ENCODE measurements around the gene MAP1LC3A. TPM values are rescaled to one million over a fixed set of nuclear protein-coding genes. Genes with fewer than 3 reads are reported as not detected.

Gene MAP1LC3A
- total RNA-seq, 6 experiments from 2014 or later: 20.2 to 34.6 (median 23.9) TPM

DNA sequence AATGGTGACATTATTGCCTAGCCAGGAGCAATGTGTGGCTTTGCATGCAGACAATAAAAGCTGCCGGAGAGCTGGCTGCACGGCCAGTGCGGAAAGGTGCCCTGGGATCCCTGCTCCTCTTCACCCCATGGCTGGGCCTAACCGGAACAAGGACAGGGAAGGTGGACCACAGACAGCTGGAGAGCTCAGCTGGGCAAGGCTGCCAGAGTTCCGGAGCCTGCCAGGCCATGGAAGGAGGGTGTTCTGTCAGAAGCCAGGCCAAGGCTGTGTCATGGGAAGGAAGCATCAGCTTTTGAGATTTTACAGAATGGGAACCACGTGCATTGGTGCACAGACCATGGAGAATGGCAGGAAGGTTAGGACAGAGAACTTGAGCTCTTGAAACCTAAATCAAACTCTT is 25.0 kb downstream of the MAP1LC3A start:
- Mint-ChIP-seq H3K27ac (no peak overlapping the region), H3K36me3 (ENCODE audit: low read depth) (no peaks in the 10 kb centered on the region), H3K4me1 (ENCODE audit: low read depth) (peaks cover 50% of the 10 kb centered on the region), H3K4me3 (no peak overlapping the region), H3K9me3 (no peaks in the 10 kb centered on the region), H3K27me3 (ENCODE audit: insufficient read depth) (no peaks in the 10 kb centered on the region)
- TF ChIP-seq, protein P1, sequence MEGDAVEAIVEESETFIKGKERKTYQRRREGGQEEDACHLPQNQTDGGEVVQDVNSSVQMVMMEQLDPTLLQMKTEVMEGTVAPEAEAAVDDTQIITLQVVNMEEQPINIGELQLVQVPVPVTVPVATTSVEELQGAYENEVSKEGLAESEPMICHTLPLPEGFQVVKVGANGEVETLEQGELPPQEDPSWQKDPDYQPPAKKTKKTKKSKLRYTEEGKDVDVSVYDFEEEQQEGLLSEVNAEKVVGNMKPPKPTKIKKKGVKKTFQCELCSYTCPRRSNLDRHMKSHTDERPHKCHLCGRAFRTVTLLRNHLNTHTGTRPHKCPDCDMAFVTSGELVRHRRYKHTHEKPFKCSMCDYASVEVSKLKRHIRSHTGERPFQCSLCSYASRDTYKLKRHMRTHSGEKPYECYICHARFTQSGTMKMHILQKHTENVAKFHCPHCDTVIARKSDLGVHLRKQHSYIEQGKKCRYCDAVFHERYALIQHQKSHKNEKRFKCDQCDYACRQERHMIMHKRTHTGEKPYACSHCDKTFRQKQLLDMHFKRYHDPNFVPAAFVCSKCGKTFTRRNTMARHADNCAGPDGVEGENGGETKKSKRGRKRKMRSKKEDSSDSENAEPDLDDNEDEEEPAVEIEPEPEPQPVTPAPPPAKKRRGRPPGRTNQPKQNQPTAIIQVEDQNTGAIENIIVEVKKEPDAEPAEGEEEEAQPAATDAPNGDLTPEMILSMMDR (IDR thresholded peaks at IDR 0.05): no peak
- DNase-seq: no peak

DNA sequence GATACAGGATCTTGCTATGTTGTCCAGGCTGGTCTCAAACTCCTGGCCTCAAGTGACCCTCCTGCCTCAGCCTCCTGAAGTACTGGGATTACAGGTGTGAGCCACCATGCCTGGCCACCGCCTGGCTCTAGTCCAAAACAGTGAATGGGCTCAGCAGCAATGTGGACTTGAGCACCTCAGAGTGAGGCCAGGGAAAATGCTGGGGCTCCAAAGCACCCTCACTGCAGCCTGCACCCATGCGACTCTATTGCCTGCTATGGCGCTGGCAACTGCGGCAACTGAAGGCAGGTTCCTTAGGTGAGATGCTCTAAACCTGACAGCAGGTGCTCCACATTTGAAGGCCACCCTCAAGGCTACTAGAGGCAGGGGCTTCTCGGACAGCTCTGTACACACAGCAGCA is 26.5 kb downstream of the MAP1LC3A start:
- H3K9me3 Mint-ChIP-seq: no peaks in the 10 kb centered on the region

DNA sequence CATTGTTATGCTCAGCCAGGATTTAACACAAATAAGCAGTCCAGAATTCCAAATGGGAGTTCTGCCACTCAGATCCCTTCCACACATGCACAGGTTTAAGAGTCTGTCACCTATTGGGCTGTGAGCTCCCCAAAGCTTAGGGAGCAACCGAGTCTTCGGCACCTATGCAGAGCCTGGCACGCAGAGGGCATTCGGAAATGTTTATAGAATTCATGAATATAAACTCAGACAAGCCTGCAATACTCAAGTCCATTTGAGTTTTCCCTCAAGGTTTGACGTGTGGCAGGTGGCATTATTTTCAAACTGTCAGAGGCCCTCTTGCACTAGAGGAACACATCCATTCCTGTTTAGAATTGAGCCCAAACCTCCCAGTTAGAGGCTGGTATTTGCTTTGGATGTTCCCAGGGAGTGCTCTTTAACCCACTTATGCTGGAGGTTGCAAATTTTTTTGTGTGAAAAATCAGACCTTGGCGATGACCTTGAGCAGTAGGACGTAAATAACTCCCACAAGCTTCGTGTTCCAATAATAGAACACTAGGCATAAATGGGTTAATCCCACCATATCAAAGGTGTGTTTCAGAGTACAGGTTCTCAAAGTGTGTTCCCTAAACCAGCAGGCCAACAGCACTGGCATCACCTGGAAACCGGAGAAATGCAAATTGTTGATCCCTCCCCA is 28.1 kb downstream of the MAP1LC3A start:
- Mint-ChIP-seq H3K9me3 (no peaks in the 10 kb centered on the region), H3K36me3 (ENCODE audit: low read depth) (no peaks in the 10 kb centered on the region), H3K4me1 (ENCODE audit: low read depth) (peaks cover 19% of the 10 kb centered on the region), H3K4me3 (no peak overlapping the region), H3K27ac (no peak overlapping the region), H3K27me3 (ENCODE audit: insufficient read depth) (no peaks in the 10 kb centered on the region; the same call in 1 of the 2 replicates)
- TF ChIP-seq, protein P1 (IDR thresholded peaks at IDR 0.05): no peak
- no peak for DNase-seq

More for the DNA sequence above, 26.5 kb downstream of the MAP1LC3A start:
- Mint-ChIP-seq H3K36me3 (ENCODE audit: low read depth) (no peaks in the 10 kb centered on the region), H3K27ac (no peak overlapping the region), H3K4me1 (ENCODE audit: low read depth) (peaks cover 36% of the 10 kb centered on the region), H3K27me3 (ENCODE audit: insufficient read depth) (no peaks in the 10 kb centered on the region; the same call in 1 of the 2 replicates), H3K4me3 (no peak overlapping the region)
- no peak for DNase-seq
- TF ChIP-seq, protein P1 (IDR thresholded peaks at IDR 0.05): no peak

DNA sequence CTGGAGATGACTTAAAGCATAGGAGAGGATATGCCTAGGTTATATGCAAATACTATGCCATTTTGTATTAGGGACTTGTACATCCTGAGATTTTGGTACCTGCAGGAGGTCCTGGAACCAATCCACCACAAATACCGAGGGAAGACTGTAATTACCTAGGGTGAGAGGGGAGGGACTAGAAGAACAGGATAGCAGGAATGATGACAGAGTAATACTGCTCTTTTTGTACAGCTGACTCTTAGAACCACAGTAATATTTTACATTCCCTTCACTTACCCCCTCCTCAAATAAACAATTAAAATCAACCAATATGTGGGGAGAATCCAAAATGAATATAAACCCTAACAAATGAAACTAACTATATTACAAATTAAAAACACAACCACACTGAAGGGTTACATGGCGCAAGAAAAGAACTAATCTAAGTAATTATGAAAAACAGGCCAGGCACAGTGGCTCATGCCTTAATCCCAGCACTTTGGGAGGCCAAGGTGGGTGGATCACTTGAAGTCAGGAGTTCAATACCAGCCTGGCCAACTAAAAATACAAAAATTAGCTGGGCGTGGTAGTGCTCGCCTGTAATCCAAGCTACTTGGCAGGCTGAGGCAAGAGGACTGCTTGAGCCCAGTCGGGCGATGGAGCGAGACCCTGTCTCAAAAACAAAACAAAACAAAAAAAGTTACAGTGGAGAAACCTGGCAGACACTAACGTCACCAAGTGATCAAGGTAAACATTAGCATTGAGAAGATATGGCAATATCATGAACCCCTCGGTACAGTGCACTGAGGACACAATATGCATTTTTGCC is 37.1 kb downstream of the MAP1LC3A start:
- TF ChIP-seq, protein P1 (IDR thresholded peaks at IDR 0.05): no peak
- Mint-ChIP-seq H3K36me3 (ENCODE audit: low read depth) (no peaks in the 10 kb centered on the region), H3K27ac (no peak overlapping the region), H3K9me3 (no peaks in the 10 kb centered on the region), H3K27me3 (ENCODE audit: insufficient read depth) (no peaks in the 10 kb centered on the region), H3K4me1 (ENCODE audit: low read depth) (no peaks in the 10 kb centered on the region; the same call in 1 of the 2 replicates), H3K4me3 (no peak overlapping the region)
- DNase-seq: no peak

DNA sequence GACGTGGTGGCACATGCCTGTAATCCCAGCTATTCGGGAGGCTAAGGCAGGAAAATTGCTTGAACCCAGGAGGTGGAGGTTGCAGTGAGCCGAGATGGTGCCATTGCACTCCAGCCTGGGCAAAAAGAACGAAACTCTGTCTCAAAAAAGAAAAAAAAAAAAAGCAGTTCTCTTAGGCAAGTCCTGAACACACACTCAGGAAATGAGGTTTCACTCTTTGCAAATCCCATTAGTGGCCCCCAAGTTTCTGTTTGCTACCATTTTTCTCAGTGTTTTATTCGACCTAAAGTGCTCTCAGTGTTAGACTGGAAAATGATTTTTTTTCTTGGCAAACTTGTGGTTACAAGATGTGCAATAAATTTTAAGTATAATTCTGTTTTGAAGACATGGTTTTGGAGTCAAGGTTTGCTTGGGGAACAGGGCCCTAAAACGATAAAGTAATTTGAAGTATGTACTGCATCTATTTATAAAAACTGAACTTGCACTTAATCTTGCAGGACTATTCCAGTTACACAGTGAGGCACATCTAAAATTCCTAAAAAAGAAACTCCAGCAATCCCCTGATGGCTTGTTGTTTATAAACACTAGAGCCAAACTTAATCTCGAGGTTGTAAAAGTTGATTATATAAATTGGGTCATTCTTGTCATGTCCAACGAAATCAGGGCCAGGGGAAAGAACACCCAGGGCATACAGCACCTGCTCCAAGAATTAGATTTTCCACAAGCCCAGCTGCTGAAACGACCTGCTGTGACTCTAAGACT is 42.6 kb downstream of the MAP1LC3A start:
- no peaks in the 10 kb centered on the region for H3K9me3 Mint-ChIP-seq
- no peak overlapping the region for H3K4me3 Mint-ChIP-seq
- TF ChIP-seq, protein P1 (IDR thresholded peaks at IDR 0.05): no peak
- no peak for DNase-seq
- no peak overlapping the region for H3K27ac Mint-ChIP-seq
- H3K27me3 Mint-ChIP-seq (ENCODE audit: insufficient read depth): no peaks in the 10 kb centered on the region
- H3K36me3 Mint-ChIP-seq (ENCODE audit: low read depth): no peaks in the 10 kb centered on the region
- H3K4me1 Mint-ChIP-seq (ENCODE audit: low read depth): peaks cover 9% of the 10 kb centered on the region
